GM19193 (cell line): Measurements from ENCODE around the gene PRDM16.

ENCODE experiments used
- POLR2A ChIP-seq: IDR thresholded peaks from 4 replicates; pipeline ENCODE4 v1.6.1; 2011; ENCODE audit not compliant: insufficient read depth, insufficient read length; ENCODE audit errors: extremely low read depth

PRDM16 gene

GRCh38 chr1:3166206-3166918, 97.4 kb downstream of the PRDM16 start:
- TF ChIP-seq POLR2A: no peak

GRCh38 chr1:3167255-3167654, 98.3 kb downstream of the PRDM16 start:
- no peak for TF ChIP-seq POLR2A

GRCh38 chr1:3168678-3169077, 99.7 kb downstream of the PRDM16 start:
- TF ChIP-seq POLR2A: no peak

GRCh38 chr1:3169665-3170356, 100.8 kb downstream of the PRDM16 start:
- TF ChIP-seq POLR2A: no peak

GRCh38 chr1:3170561-3171453, 101.8 kb downstream of the PRDM16 start:
- TF ChIP-seq POLR2A: no peak

GRCh38 chr1:3171761-3172160, 102.8 kb downstream of the PRDM16 start:
- TF ChIP-seq POLR2A: no peak

GRCh38 chr1:3172431-3173380, 103.7 kb downstream of the PRDM16 start:
- no peak for TF ChIP-seq POLR2A

GRCh38 chr1:3173381-3173980, 104.5 kb downstream of the PRDM16 start:
- TF ChIP-seq POLR2A: no peak

GRCh38 chr1:3174487-3175247, 105.7 kb downstream of the PRDM16 start:
- TF ChIP-seq POLR2A: no peak

GRCh38 chr1:3175486-3175885, 106.5 kb downstream of the PRDM16 start:
- no peak for TF ChIP-seq POLR2A

- no peak for TF ChIP-seq POLR2A
Measured at GRCh38 chr1:3176028-3176427, 107.0 kb downstream of the PRDM16 start.

- no peak for TF ChIP-seq POLR2A
Measured at GRCh38 chr1:3176820-3177219, 107.8 kb downstream of the PRDM16 start.

GRCh38 chr1:3178279-3178678, 109.3 kb downstream of the PRDM16 start:
- no peak for TF ChIP-seq POLR2A
